GM18499 (cell line): ENCODE measurements around the gene DHX29.

Experiments used
- ATAC-seq: cut with Tn5 transposase; IDR thresholded peaks from one replicate; pipeline ENCODE4 v1.9.1; 2021; ENCODE audit warnings: moderate number of reproducible peaks; ENCODE audit not compliant: insufficient read depth, unreplicated experiment

Gene DHX29

GRCh38 chr5:55316289-55316688 lies 8.8 kb upstream of the DHX29 start:
- ATAC-seq = no peak

GRCh38 chr5:55313870-55314617 lies 6.5 kb upstream of the DHX29 start:
- ATAC-seq = no peak

DNA sequence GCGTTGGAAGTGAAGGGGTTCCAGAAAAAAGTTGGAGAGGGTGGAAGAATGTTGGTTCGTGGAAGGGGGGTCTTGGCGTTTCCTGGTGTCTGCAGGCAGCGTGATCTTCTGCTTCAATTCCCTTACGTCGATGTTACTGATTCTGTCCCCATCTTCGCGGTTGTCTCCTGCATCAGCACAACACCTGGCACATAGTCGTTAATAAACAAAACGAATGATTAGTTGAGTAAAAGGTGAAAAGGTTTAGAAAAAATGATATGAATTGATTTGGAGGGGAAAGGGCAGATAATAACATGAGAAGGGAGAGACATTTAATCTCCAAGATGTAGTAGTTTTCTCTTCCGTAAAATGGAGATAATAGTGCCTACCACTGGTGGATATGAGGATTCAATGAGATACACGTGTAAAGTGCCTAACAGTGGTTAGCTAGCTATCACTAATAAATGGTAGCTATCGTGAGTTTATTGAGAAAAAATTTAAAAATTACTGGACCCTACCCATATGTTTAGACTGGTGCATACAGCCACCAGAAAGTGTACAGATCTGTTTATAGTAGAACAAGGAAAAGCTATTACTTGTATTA lies 851 bp upstream of the DHX29 start:
- ATAC-seq = no peak

DNA sequence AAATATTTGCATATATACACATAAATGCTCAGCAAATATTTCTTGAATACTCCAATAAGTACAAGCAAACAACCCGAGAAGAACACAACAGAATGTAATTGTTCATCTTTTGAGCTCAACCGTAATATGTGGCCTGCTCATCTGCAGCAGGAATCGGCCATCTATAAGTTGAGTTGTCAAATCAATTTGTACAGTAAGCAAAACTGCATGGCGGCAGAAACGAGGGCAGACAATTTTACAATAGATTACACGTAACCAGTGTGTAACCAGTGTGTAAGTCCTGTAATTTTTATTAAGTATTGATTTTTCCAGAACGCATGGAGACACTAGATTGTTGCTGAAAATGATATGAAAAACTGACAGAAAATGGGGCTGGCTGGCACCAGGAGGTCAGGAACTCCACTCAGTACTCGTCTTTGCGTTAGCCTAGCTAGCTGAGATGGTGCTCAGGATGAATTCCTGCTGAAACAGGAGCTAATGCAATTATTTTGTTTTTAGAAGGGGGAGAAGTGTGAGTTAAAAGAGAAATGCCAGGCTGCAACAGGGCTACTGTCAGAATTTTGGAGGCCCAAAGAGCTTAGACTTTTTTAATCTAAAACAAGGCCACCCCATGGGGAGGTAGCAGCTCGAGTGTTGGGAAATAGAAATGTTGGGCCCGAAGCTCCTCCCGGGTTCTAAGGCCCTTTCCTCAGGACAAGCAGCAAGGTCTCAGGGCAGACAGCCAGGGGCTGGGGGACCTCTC lies 682 bp downstream of the DHX29 start:
- peak; percentile 1 for ATAC-seq

- no peak for ATAC-seq
Measured at GRCh38 chr5:55305345-55305744, 2.1 kb downstream of the DHX29 start.

- no peak for ATAC-seq
Measured at GRCh38 chr5:55304584-55304983, 2.9 kb downstream of the DHX29 start.

DNA sequence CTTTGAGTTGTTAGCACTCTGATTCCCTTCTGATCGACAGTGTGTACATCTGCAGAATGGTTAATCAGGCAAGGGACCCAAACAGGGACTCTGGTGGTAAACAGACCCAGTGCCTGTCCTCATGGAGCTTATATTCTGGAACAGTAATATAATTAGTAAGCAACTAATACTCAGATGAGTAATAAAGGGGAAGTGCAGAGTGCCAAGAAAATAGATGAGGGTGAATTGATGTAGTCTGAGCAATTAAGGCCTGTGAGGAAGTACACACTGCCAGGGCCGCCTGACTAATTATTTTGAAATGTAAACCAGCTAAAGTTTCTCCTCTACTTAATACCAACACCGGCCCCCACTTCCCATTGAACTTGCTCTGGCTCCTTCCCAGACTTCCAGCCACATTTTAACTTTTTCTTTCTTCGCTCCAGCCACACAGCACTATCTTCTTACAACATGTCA lies 4.2 kb downstream of the DHX29 start:
- no peak for ATAC-seq

GRCh38 chr5:55300890-55301289 lies 6.6 kb downstream of the DHX29 start:
- ATAC-seq = no peak

DNA sequence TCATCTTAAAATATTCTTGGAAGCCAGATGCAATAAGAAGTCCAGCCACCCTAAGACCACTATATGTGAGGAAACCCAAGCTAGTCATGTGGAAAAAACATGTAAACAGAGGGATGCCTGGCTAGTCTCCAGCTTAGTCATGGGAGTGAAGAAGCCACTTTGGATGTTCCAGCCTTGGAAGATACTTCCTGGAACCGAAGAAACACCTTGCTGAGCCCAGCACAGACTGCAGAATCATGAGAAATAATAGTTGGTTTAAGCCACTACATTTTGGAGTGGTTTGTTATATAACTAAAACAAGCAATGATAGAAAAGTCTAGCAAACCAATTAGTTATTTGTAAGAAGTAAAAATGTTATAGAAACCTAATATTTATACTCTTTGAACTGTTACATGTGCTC lies 12.6 kb downstream of the DHX29 start:
- no peak for ATAC-seq

DNA sequence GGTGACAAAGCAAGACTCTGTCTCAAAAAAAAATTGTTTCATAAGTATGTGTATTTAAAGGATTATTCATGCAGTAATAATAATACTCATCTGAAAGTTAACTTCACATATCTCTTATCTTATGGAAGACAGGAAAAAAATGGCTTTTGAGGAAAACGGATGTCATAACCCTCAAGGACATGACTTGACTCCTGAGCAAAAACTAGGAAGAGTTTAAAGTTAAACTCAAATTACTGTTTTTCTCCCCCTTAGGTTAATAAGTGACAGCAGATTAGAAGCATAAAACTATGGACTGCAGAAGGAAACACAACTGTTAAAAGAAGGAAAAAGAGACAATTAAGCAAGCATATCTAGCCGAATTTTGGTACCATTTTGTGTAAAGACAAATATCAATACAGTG lies 16.5 kb downstream of the DHX29 start:
- no peak for ATAC-seq

GRCh38 chr5:55289808-55290207 lies 17.7 kb downstream of the DHX29 start:
- no peak for ATAC-seq

DNA sequence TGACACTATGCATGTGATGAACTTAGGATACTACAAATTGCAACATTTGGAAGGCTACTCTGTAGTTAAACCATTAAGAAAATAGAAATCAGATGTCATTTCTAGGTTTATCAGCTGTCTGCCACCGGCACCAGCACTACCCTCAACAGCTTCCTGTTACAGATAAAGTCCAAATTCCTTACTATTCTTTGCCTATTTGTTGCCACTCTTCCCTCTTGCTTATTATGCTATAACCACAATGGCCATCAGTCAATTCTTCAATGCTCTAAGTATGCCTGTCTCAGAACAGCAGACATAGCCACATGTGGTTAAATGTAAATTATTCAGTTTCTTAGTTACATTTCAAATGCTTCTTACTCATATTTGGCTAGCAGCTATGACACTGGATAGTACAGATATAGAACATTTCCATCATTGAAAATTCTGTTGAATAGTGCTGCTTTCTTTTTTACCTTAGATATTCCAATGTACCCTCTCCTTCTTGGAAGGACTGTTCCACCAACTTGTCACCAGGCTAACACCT lies 21.0 kb downstream of the DHX29 start:
- no peak for ATAC-seq

GRCh38 chr5:55278778-55279177 lies 28.7 kb downstream of the DHX29 start:
- no peak for ATAC-seq

- no peak for ATAC-seq
Measured at GRCh38 chr5:55276771-55277170, 30.7 kb downstream of the DHX29 start.

DNA sequence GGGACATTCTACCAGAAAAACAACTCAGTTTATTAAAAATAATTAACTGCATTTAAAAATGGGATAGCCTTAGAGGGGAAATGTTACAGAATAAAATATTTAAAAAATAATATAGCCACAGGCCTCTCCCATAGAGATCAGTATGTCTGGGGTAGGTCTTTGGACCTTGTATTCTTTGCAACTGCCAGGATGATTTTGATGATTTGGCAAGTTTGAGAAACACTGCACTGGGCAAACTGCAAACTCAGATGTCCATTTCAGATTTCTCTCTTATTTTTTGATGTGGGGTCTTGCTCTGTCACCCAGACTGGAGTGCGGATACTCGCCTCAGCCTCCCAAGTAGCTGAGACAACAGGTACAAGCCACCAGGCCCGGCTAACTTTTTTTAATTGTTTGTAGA lies 49.2 kb downstream of the DHX29 start:
- ATAC-seq = no peak

DNA sequence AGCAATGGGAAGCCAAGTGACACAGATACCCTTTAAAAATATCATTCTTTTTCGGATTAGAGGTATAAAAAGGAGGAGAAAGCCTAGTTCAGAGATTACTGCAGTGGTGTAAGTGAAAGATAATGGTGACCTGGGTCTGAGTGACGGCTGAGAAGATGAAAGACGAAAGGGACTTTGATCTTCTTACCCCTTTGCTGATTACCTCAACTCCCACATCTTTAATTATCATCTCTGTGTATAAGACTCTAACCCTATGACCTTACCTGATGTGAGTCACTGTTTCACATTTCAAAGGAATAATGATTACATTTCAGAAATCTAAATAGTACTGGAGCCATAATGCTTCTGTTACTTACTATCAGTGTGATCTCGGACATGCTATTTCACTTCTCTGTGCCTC lies 52.7 kb downstream of the DHX29 start:
- ATAC-seq = no peak

- ATAC-seq = no peak
Measured at GRCh38 chr5:55250064-55250463, 57.4 kb downstream of the DHX29 start.

DNA sequence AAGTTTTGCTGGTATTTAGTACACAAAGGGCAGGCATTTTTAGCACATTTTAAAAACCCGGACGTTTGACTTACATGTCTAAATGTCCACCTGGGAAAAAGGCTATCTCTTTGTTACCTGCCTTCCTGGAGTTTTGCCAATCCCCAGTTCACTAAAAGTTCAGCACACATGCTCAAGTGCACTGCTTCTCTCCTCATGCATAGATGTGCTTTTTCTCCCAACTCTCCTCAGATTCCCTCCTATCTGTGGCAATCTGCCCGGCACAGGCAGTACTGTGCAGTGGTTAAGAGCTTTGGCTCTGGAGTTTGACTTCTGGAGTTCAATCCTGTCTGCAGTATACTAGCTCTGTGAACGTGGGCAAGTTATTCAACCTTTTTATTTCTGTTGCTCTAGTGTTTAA lies 65.7 kb downstream of the DHX29 start:
- ATAC-seq = no peak

DNA sequence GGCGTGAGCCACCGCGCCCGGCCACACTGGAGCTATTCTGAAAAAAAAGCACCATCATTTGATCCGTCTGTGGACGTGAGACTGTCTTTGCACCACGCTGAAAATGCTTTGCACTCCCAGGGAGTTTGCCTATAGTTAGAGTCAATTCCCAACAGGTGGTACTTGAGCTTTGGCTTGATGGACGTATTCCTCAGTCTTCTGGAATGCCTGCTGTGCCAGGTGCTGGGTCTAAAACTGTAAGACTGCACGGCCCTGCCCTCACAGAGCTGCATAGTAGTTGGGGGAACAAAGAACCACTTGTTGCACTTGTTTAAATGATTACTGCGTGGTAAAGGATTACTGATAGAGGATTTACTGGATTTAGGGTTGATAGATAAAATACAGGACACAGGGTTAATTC lies 70.7 kb downstream of the DHX29 start:
- no peak for ATAC-seq

- ATAC-seq = no peak
Measured at GRCh38 chr5:55234121-55234700, 73.3 kb downstream of the DHX29 start.
